HG03439 (cell line): ENCODE results near the gene MED4.

Source experiments
- ATAC-seq: cut with Tn5 transposase; IDR thresholded peaks from one replicate; pipeline ENCODE4 v1.9.1; 2021; ENCODE audit warnings: mild to moderate bottlenecking, moderate library complexity; ENCODE audit not compliant: unreplicated experiment

MED4 gene, protein sequence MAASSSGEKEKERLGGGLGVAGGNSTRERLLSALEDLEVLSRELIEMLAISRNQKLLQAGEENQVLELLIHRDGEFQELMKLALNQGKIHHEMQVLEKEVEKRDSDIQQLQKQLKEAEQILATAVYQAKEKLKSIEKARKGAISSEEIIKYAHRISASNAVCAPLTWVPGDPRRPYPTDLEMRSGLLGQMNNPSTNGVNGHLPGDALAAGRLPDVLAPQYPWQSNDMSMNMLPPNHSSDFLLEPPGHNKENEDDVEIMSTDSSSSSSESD

DNA sequence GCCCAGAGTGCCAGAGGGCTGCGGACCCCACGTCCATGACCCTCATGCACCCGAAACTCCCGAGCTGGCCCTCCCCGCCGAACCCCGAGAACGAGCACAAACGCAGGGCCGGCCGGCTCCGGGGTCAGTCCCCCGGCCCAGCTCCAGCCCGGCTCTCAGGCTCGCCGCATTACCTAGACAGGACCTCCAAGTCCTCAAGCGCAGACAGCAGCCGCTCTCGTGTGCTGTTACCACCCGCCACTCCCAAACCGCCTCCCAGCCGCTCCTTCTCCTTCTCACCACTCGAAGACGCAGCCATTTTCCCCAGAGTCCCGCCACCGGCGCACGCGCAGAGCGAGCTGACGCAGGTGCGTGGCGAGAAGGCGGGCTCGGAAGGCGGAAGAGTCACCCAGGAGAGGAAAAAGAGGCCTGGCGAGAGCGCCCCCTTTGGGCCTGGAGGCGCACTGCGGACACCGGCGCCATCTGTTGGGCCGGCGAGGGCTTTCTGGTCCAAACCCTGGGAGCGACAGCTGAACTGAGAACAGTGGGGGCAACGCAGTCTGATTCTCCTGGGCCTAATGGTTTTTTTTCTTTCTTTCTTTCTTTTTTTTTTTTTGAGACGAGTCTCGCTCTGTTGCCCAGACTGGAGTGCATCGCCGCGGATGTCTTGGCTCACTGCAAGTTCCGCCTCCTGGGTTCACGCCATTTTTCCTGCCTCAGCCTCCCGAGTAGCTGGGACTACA, at the start of gene MED4:
Gene MED4, minus strand, starts transcription at position 324 of the 722 bp plus-strand sequence. Its CDS starts 26 bp downstream, at position 298.
- ATAC-seq: peak; percentile 94

DNA sequence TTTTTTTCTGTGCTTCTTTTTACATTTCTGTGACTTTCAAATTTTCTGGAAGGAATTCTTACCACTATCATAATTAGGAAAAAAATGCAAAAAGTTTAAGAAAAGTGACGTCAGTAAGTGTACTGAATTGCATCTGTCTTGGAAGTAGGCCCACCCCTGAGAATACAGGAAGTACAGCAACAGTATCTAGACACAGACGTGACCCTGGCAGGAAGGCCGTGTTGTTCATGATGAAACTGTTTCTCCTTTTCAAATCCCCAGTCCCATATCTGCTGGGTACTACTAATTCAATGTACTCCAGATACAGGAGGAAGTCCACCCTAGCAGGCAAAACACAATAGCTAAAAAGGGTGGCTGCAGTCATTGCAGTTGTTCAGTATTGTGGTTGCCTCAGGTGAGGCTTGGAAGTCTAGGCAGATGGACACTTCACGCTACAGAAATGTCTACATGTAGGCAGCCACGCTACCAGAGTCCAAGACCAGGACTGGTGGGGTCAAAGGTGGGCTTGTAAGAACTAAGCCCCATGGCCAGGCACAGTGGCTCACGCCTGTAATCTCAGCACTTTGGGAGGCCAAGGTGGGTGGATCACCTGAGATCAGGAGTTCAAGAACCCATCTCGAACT, 49.6 kb upstream of the MED4 start:
- ATAC-seq: no peak

DNA sequence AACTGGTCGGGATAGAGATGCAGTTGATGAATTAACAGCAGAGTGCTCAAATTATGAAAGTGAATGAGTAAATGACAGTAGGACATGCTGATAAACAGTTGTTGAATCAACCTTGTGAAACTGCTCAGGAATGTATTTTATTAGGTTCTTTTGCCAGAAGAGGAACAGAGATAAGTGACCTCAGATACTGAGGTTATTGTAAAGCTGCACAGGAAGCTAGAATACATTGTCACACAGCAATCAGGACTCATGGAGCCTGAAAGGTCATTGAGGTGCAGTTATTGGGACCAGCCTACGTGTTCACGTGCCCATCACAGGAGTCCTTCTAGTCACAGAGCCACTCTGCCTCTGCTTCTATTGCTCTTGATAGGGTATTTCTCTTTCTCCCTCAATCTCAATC, 47.5 kb upstream of the MED4 start:
- ATAC-seq: no peak

DNA sequence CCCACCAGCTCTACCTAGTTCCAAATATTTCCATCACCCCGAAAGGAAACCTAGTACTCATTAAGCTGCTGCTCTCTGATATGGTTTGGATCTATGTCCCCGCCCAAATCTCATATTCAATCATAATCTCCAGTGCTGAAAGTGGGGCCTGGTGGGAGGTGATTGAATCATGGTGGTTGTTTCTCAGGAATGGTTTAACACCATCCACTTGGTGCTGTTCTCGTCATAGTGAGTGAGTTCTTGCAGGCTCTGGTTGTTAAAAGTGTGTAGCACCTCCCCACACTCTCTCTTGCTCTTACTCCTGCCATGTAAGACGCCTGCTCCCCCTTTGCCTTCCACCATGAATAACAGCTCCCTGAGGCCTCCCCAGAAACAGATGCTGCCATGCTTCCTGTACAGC, 43.4 kb upstream of the MED4 start:
- ATAC-seq: no peak

DNA sequence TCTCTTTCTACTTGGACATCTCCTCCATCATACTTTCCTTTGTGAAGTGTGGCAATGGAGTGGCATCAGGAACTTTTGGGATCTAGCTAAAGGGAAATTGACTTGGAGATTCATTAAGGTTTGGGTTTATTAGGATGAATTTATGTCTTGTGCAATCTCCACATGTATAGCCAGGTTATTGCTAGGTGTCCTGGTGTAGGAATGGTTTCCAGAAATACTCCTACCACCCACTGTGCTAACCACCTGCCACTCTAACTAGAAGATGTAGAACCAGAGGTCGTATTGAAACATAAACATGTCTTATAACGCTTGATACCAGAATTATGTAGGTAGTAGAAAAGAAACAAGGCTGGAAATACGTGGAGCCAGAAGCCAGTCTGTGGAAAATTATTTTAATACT, 38.1 kb upstream of the MED4 start:
- no peak for ATAC-seq

DNA sequence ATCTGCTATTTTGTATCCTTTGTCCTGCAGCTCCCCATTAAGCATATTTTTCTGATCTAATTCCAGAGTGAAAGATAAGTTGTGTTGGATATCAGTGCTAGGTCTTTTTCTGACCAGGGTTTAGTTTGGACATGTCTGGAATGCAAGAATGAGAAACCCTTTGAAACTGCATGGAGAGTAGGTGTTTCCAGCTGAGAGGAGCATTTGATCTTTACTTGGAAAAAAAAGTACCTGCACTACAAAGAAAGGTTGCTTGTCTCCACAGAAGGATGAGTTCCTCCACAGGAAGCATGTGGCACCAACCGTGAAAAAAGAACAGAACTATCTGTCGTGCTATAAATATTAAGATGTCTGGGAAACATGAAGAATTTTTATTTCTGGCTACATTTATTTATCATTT, 36.6 kb upstream of the MED4 start:
- ATAC-seq: no peak

DNA sequence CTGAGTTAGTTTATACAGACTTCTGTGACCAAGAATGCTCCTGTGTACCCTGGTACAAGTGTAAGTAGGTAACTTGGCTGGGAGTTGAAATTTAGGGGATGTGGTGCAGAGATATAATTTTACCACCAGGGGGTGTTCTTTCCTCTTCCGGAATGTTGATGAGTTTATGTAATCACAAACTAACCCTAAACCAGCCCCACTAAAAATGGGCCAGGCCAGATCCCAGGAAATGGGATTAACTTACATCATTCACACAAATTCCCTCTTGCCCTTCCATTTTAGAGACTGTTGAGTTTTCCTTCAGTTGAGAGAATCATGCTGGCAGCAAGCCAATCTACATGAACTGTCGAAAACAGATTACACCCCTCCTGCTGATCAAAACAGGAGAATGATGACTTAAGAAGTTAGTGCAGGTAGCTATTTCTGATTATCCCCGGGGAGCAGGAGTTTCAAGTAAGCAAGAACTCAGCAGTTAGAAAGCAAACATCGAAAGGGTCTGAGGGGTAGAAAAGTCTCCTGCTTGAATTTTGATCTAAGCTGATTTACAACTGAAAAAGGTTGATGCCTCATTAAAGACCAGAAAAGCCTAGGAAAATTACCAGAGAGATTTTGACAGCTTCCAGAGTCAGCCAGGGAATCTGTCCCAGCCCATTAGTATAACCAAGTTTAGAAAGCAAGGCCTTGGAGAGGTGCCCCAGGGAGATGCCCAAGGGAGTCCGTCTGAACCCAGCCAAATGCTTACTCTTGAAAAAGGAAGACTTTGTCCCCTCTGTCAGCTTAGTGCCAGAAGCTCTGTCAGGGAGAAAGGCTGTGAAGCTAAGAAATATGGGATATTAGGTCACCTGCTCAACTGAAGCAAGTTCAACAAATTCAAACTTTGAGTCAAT, 32.3 kb upstream of the MED4 start:
- ATAC-seq: peak; percentile 58

DNA sequence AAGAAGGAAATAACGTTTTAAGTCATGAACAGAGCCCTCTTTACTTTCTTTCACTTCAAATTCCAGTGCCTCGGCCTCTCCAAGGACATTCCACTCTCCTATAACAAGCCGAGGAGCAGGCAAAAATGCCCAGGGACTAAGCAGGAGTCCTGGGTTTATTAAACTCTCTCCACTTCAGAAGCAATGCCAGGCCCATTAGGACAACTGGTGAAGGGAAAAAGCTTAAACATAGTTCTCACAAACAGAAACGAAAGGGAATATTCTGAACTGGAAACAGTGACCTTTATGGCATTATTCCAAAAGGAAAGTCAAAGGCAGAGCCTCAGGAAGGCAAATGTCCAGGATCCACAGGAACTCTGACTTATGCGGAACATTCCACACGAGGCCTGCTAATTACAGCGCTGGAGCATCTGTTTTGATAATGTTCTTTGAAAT, 30.9 kb upstream of the MED4 start:
- ATAC-seq: no peak

DNA sequence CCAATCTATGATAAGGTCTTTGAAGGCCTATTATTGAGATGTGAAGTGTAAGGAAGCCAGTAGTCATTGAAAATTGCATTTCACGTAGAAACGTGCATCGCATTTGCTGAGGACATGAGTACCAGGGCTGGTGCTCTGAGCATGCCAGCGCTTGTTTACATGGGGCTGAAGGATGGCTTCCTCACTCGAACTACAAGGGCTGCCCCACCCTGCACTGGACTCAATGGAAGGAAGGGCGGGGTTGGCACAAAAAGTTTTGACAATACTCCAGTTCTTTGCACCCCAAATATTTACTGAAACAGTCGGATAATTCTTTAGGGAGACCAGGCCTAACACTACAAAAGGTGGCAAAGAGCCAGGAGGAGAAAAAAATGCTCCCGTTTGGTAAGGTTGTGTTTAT, 28.9 kb upstream of the MED4 start:
- ATAC-seq: no peak

DNA sequence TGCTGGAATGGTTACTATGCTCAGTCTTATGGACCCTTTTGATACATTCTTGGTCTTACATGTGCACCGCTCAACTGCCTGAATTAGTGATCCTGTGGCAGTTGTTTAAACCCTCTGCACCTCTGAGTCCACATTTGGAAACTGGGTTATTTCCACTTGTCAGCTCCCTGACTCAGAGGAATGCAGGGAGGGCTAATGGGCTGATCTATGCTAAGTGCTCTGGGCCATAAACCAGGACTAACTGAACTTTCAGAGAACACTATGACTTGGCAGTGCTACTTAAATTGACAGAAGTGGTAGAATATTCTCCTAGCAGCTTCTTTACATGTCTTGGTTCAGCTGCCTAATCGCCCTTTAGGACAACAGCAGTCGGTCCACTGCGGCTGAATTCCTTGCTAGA, 26.8 kb upstream of the MED4 start:
- no peak for ATAC-seq

DNA sequence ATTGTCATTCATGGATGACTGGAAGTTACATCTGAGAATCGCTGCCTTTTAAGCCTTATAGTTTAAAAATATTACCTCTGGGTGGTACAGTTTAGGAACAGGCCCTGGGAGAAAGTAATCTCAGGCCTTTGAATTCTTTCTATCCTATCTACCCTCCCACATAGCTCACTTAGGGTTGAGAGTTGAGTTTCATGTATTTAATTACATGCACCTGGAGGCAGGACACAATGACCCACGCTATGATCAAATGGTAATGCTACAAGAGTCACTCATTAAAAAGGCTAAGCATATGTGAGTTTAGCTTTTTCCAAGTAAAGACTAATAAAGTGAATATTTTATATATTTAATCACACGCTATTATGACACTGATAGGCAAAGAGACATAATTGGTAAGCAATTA, 25.3 kb upstream of the MED4 start:
- no peak for ATAC-seq

DNA sequence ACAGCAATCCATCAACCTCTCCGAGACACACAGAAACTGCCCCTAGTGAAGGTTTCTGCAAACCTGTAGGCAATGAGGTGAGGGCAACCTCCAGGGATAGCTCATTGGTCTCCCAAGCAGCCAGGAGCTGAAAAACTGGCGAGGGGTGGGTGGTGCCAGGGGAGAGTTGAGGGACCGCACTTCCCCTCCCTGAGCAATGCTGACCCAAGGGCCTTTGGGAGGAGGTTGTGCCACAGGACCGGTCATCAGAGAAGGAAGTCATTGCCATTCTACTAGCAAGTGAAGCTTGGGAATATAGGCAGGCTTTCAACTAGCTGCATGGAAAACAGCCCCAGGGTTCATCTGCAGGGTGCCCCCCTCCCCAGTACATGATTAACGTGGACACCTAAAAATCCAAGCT, 23.1 kb upstream of the MED4 start:
- no peak for ATAC-seq

DNA sequence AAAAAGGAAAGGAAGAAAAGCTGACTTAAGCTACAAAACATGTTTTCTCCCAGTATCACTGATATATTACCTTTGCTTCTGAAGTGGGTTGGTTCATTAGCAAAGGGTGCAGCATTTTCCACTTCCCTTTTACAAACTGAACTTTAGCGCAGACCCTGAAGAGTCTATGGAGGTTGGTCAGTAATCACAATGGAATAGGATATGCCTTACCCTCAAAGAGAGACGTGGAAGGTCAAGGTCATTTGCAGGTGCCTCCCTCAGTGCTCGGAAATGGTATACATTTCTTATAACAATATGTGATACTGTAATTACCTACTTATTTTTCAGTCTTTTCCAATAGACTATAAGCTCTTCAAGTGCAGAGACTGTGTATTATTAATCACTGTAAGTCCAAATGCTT, 21.9 kb upstream of the MED4 start:
- no peak for ATAC-seq

DNA sequence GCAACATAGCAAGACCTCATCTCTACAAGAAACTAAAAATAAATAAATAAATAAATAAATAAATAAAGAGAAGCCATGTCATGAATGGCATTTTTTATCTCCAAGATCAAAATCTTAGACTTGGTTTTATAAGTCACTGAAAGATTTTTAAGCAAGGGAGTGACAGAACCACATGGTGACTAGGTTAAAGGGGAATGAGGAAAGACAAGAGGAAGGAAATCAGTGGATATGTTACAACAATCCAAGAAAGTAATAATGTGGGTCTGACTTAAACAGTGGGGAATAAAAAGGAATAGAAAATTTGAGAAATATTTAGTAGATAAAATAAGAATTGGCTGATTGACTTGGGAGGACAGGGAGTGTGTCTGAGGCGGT, 18.8 kb upstream of the MED4 start:
- ATAC-seq: no peak

DNA sequence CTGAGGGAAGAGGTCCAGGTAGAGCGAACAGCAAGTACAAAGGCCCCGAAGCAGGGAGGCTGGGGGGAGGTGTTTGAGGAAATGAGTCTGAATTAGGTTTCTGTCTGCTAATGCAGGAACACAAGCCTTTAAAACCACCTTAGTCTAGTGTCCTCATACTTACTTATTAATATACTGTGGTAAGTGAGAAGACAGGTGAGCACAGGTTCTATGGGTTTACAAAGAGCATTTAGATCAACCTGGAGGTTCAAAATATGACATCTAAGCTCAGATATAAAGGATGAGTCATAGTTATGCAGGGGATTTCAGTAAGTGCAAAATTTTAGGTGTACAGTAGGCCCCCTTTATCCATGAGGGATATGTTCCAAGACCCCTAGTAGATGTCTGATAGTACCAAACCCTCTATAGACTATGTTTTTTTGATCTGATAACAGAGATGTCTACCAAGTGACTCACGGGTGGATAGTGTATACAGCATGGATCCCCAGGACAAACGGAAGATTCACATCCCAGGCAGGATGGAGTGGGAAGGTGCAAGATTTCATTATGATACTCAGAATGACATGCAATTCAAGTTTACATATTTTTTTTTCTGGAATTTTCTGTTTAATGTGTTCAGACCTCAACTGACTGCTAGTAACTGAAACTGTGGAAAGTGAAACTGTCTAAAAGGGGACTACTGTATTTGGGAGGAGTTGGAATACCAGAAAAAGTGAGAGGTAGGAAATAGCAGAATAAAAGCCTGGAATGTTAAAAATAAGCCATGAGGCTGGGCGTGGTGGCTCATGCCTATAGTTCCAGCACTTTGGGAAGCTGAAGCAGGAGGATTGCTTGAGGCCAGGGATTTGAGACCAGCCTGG, 18.2 kb upstream of the MED4 start:
- no peak for ATAC-seq

DNA sequence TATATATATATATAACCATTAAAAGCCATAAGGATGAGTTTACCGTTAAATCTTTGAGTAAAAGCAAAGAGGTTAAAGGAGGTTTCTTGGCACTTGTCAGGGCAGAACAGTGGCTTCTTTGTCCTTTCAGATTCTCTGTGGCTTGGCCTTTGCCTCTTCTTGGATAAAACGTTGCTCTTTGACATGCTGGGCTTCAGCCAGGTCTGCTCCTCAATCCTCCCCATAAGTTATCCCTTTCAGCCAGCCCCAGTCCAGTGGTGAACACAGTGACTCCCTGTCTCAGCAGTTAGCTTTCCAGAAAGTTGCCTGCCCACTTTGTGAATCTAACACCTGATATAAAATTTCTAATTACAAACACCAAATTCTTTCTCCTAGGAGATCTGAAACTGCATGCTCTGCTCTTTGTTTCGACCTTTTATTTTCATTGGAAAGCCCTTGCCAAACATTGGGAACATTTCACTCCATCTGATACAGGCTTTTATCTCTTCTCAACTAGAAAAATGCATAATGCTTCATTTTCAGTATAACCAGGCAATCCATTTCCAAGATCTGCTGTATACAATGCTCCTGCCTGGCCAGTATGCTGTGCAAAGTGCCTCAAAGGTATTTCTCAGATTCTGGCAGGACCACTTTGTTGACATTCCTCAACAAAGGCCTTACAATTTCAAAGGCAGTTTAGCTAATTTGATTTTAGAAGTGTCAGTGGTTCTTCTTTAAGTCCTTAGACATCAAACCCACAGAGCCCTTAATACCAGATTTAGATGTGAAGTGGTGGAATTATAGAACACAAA, 16.2 kb upstream of the MED4 start:
- ATAC-seq: no peak

DNA sequence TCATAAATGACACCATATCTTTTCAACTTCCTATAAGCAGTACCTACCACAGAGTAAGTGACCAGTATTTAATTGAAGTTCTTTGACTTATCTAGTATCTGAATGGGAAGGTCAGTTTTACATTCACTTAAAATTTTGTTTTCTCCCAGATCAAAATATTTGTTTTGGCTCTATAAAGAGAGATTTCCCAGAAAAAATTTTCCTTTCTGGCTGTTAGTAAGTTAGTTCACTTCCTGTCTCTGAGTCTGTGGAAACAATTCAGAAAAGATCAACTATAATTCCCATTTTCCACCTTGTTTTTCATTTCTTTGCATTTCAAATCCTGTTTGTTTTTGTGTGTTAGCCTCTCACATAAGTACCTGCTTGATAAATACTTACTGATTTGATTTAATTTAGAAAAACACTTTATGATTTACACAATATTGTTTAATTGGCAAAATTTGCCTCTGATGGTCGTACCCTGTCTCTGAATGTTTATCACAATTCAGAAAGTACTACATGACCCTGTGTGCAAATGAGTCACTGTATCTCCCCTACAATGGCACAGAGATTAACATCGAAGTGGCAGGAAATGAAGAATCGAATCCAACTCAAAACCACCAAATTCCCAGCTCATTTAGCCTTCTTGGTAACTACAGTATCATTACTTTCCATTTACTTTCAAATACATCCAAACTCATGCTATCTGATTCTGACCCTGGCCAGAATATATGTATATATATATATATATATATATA, 15.4 kb upstream of the MED4 start:
- ATAC-seq: no peak

DNA sequence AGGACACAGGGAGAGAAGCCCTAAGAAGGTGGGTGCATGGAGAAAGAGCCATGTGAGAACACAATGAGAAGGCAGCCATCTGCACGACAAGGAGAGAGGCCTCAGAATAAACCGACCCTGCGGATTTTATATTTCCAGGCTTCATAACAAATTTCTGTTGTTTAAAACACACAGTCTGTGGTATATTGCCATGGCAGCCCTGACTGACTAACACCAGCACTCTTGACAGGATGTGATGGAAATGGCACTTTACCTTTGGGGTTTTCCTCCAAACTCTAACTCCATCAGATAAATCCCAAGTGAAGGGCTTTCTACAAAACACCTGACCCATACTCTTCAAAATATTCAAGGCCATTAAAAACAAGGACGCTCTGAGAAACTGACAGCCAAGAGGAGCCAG, 13.2 kb upstream of the MED4 start:
- ATAC-seq: no peak

DNA sequence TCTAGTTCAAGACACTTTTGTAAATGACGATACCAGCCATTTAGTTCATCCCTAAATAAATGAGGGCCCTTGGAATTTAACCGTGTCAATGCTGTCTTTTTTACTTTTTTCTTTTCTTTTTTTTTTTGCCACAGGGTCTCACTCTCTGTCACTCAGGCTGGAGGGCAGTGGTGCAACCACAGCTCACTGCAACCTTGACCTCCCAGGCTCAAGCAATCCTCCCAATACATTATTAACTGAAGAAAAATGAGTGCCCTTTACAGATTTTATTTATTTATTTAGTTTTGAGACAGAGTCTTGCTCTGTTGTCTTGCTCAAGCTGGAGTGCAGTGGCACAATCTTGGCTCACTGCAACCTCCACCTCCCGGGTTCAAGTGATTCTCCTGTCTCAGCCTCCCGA, 2.9 kb upstream of the MED4 start:
- ATAC-seq: no peak
